HG03135 (cell line): ENCODE data around the gene SYNC.
"Not testable (repeated sequence)": the region's sequence is repeated elsewhere in the genome, so short reads cannot be mapped to it uniquely, and the experiment has no call there.

ENCODE experiments used
- ATAC-seq: cut with Tn5 transposase; IDR thresholded peaks from one replicate; pipeline ENCODE4 v1.9.1; 2021; ENCODE audit warnings: mild to moderate bottlenecking, moderate library complexity; ENCODE audit not compliant: unreplicated experiment

Gene SYNC

DNA sequence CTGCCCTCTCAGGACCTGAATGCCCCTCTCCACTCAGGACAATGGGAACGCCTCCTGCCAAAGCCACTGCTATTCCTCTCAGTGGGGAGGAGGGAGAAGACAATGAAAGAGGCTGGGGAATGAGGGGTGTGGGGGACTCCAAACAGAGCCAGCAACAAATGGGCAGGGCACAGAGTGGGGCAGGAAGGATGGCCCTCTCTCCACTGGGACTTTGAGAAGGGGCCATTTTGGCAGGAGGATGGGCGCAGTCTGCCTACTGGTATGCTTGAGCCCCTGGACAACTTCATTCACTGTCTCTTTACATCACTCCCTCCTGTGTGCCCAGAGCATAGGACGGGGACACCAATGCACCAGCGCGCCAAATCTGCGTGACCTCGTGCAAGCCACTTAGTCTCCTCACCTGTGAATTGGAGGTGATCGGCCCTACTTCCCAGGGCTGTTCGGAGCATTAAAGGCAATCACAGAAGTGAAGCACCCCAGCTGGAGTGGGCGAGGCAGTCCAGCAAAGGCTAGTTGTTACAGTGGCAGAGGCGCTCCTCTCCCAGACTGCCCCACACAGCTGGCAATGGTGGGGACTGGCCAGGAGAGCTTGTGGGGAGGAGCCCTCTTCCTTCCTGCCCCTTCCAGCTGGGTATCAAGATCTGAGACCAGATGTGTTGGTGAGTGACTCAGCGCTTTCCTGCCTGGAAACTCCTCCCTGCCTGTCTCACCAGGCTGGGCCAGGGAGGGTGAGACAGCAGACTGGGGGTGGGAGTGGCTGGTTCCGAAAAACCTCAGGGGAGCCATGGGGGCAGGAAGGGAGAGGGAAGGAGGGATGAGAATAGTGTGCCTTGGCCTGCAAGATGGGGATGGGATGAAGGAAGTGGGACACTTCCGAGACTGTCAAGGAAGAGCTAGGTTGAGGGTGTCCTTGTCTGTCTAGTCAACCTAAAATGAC lies 22.4 kb upstream of the SYNC start:
- no peak for ATAC-seq

GRCh38 chr1:32719681-32720275 lies 17.2 kb upstream of the SYNC start:
- no peak for ATAC-seq

DNA sequence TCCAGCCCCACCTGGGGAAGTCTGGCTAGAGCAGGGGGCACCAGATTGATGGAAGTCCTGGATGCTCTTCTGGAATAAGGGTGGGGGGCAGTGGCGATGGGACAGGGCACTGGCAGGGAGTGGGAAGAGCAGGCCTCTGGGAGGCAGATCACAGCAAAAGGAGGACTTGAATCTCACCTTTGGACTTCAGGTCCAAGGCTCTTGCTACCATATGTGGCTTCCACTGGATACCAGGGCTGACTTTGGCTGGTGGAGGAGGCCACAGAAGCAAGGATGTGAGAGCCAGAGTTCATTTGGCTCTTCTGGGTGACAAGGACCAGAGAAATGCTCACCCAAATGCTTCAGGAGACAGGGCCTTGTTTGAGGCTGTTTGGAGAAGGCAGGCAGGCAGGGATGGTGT lies 16.0 kb upstream of the SYNC start:
- ATAC-seq = no peak

DNA sequence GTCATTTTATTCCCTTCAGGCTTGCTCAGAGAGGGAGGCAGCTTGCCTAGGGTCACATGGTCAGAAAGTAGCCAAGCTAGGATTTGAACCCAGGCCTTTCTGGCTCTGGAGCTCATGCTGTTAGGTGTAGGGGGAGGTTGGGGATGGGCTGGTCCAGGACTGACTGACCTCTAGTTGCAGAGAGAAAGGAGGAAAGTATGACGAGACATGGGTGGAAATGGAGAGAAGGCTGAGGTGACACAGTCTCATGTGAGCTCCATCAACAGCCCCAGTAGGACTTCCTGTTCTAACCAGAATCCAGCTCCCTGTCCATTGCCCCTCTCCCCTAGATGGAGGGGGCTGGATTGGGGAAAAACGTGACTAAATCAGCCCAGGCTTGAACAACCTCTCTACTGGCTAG lies 15.5 kb upstream of the SYNC start:
- no peak for ATAC-seq

DNA sequence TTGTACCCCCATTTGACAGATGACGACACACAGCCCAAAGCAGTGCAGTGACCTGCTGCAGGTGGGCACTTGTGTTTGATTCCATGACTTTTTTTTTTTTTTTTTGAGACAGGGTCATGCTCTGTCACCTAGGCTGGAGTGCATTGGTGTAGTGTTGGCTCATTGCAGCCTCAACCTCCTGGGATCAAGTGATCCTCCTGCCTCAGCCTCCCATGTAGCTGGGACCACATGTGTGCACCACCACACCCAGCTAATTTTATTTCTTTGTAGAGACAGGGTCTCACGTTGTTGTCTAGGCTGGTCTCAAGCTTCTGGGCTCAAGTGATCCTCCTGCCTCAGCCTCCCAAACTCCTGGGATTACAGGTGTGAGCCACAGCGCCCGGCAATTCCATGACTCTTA lies 14.9 kb upstream of the SYNC start:
- ATAC-seq = no peak

GRCh38 chr1:32716312-32717148 lies 14.0 kb upstream of the SYNC start:
- no peak for ATAC-seq

- no peak for ATAC-seq
Measured at GRCh38 chr1:32715901-32716311, 13.3 kb upstream of the SYNC start.

GRCh38 chr1:32714277-32714676 lies 11.7 kb upstream of the SYNC start:
- no peak for ATAC-seq

- no peak for ATAC-seq
Measured at GRCh38 chr1:32713081-32713480, 10.5 kb upstream of the SYNC start.

DNA sequence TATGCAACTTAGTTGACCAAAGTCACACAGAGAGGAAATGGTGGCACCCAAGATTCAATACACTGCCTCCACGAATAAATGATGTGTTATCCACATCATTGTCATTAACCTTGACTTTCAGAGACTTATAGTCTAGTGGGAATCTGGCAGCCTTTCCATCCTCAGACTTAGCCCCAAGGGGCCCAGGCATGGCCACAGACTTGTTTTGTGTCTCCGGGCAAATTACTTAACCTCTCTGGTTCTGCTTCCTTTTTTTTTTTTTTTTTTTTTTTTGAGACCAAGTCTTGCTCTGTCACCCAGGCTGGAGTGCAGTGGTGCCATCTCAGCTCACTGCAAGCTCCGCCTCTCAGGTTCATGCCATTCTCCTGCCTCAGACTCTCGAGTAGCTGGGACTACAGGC lies 8.7 kb upstream of the SYNC start:
- ATAC-seq = not testable (repeated sequence)

- ATAC-seq = no peak
Measured at GRCh38 chr1:32709476-32709875, 6.9 kb upstream of the SYNC start.

GRCh38 chr1:32709075-32709474 lies 6.5 kb upstream of the SYNC start:
- ATAC-seq = no peak

- no peak for ATAC-seq
Measured at GRCh38 chr1:32706491-32706890, 3.9 kb upstream of the SYNC start.

- no peak for ATAC-seq
Measured at GRCh38 chr1:32705516-32705915, 2.9 kb upstream of the SYNC start.

- ATAC-seq = no peak
Measured at GRCh38 chr1:32703479-32704291, 1.1 kb upstream of the SYNC start.

DNA sequence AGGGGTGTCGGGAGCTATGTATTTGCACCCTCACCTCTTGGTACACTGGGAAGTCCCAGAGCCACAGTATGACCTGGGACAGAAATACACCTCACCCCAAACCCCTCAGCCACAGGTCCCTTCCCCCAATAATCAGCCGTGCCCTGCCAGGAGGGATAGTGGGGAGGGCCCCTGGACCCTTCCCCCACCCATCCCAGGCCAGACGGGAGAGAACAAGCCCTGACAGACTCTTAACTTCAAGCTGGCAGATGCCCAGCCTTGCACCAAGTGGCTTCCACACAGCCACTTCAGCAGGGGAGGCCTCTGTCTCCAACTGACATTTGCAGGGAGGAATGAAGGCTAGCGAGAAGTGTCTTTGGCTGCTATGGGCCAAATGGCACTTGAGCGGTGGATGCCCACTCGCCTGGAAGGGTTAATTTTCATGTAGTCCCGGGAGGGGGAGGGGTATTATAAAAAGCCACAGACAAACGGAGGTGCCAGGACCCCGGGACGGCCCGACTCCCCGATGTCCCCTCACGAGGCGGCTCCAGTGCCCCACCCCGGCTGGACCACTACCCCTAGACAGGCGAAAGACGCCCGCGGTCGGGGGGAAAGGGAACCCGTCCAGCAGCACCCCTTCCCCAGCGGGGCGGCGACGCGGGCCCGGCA lies 495 bp downstream of the SYNC start:
- ATAC-seq = no peak

GRCh38 chr1:32701421-32701911 lies 1.1 kb downstream of the SYNC start:
- no peak for ATAC-seq

GRCh38 chr1:32696996-32697395 lies 5.6 kb downstream of the SYNC start:
- not testable (repeated sequence) for ATAC-seq

DNA sequence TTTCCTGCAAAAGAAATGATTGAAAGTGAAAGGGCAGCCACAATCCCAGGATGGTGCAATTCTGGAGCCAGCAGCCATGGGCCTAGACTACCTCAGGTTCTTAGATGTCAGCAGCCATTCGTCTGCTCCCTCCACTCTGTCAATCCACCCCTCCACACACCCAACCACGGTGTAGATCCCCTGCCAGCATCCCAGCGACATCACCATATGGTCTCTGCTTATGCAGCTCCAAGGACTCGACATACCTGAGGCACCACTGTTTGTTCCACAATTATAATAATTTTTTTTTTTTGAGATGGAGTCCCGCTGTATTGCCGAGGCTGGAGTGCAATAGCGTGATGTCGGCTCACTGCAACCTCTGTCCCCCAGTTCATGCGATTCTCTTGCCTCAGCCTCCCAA lies 6.5 kb downstream of the SYNC start:
- no peak for ATAC-seq
